ENCODE data around the gene VMO1.

DNA sequence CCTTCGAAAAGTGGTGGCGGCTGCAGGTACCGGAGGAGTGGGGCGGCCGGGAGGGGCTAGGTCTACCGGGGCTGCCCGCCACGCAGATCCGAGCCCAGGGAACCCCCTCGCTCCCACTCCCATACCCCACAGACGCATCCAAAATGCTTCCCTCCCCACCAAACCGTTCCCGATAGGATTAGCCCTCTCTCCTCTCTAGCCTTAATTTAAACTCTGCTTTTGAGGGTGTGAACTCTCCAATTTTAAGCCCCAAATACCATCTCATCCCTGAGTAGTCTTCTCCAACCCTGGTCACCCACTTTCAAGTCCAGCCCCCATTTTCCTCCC, 46.2 kb downstream of the VMO1 start:
- TF ChIP-seq TAF1 (IDR thresholded peaks at IDR 0.05; ENCODE audit: borderline replicate concordance, insufficient read depth, low read length) = no peak
- TF ChIP-seq, protein P1, sequence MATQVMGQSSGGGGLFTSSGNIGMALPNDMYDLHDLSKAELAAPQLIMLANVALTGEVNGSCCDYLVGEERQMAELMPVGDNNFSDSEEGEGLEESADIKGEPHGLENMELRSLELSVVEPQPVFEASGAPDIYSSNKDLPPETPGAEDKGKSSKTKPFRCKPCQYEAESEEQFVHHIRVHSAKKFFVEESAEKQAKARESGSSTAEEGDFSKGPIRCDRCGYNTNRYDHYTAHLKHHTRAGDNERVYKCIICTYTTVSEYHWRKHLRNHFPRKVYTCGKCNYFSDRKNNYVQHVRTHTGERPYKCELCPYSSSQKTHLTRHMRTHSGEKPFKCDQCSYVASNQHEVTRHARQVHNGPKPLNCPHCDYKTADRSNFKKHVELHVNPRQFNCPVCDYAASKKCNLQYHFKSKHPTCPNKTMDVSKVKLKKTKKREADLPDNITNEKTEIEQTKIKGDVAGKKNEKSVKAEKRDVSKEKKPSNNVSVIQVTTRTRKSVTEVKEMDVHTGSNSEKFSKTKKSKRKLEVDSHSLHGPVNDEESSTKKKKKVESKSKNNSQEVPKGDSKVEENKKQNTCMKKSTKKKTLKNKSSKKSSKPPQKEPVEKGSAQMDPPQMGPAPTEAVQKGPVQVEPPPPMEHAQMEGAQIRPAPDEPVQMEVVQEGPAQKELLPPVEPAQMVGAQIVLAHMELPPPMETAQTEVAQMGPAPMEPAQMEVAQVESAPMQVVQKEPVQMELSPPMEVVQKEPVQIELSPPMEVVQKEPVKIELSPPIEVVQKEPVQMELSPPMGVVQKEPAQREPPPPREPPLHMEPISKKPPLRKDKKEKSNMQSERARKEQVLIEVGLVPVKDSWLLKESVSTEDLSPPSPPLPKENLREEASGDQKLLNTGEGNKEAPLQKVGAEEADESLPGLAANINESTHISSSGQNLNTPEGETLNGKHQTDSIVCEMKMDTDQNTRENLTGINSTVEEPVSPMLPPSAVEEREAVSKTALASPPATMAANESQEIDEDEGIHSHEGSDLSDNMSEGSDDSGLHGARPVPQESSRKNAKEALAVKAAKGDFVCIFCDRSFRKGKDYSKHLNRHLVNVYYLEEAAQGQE (IDR thresholded peaks at IDR 0.05; ENCODE audit: insufficient read depth in 1 of 2, low read depth in 2 of 2, low read length in 2 of 2) = no peak
